K562 (cell line): ENCODE data around the gene SATB1. TPM values are rescaled to one million over a fixed set of nuclear protein-coding genes. Genes with fewer than 3 reads are reported as not detected.

ENCODE experiments used
- ATAC-seq: fragments of 200-7000 bp; cut with Tn5 transposase; 3 replicates; pipeline ENCODE4 v1.9.1; 2020; ENCODE audit warnings: moderate library complexity
- BruUV-seq: library from RNA; stranded (reverse); fragments of 400-500 nt; replicated peaks from 2 replicates; lab custom pipeline; 2021; lab: Mats Ljungman, UMichigan
- CTCF ChIA-PET: fragments of 300-600 bp; formaldehyde crosslinking; extraction: SDS; loops from one replicate; lab custom pipeline; 2021; ENCODE audit warnings: low intra/inter-chr PET ratio; lab: Yijun Ruan, JAX
- POLR2A ChIA-PET: fragments of 300-600, 350-650 bp; sonication (Branson Sonifier 250); formaldehyde crosslinking; extraction: SDS; loops from one replicate; lab custom pipeline; 2021; ENCODE audit warnings: antibody characterized with exemption, inconsistent platforms; lab: Yijun Ruan, JAX
- DNase-seq, 4 experiments: peaks; one replicate each; pipeline versions ENCODE4 v3.0.0 to v3.0.0-alpha.2; 2011 to 2018; ENCODE audit warnings: low spot score in 3 of 4, mixed read lengths in 3 of 4; ENCODE audit errors: extremely low read depth in 1 of 4
- FAIRE-seq: peaks from 2 replicates; lab custom pipeline; 2011; peaks lifted over from hg19 to GRCh38; lab: Jason Lieb, UNC
- H2AFZ ChIP-seq: 2 replicates; pipeline ENCODE4 v1.6.0; 2011; ENCODE audit warnings: low read depth, low read length, control low read depth, inconsistent platforms
- H3K27ac ChIP-seq: fragments of 200-600 bp; 3 replicates; pipeline ENCODE4 v1.8.0; 2011; ENCODE audit warnings: low read depth, mild to moderate bottlenecking, control low read depth, inconsistent platforms, low read length, moderate library complexity, mixed read lengths; ENCODE audit errors: extremely low read depth
- H3K27me3 ChIP-seq, 2 experiments: fragments of 300-600 bp in 1 of 2; 2 replicates in 1 of 2; 3 replicates in 1 of 2; pipeline versions ENCODE4 v1.6.0 to v1.8.0; 2011; ENCODE audit warnings: inconsistent platforms in 2 of 2, low read length in 2 of 2, mild to moderate bottlenecking in 1 of 2, mixed read lengths in 1 of 2, moderate library complexity in 1 of 2; ENCODE audit not compliant: control insufficient read depth in 2 of 2, insufficient read depth in 2 of 2
- H3K36me3 ChIP-seq: fragments of 300-600 bp; 3 replicates; pipeline ENCODE4 v1.8.0; 2011; ENCODE audit warnings: mild to moderate bottlenecking, low read length, inconsistent platforms; ENCODE audit not compliant: control insufficient read depth, insufficient read depth
- H3K4me1 ChIP-seq, 2 experiments: fragments of 200-600 bp in 1 of 2; replicated peaks in 1 of 2; 2 replicates in 1 of 2; 3 replicates in 1 of 2; pipeline versions ENCODE4 v1.5.1 to v1.8.0; 2011; ENCODE audit warnings: inconsistent platforms in 2 of 2, low read length in 2 of 2, mild to moderate bottlenecking in 1 of 2, mixed read lengths in 1 of 2, moderate library complexity in 1 of 2; ENCODE audit not compliant: control insufficient read depth in 2 of 2, insufficient read depth in 2 of 2
- H3K4me2 ChIP-seq: 2 replicates; pipeline ENCODE4 v1.6.1; 2011; ENCODE audit warnings: low read length, control low read depth, inconsistent platforms, mixed read lengths; ENCODE audit not compliant: insufficient read depth
- H3K4me3 ChIP-seq: fragments of 200-600 bp; sonication (generic), shearing (Covaris generic); 2 replicates; pipeline ENCODE4 v1.5.1; 2016; ENCODE audit warnings: control low read depth, inconsistent platforms
- H3K79me2 ChIP-seq: fragments of 200-600 bp; 3 replicates; pipeline ENCODE4 v1.8.0; 2011; ENCODE audit warnings: low read length, inconsistent platforms; ENCODE audit not compliant: control insufficient read depth, insufficient read depth
- H3K9ac ChIP-seq, 2 experiments: 2 replicates each; pipeline versions ENCODE4 v1.6.0 to v1.6.1; 2011; ENCODE audit warnings: low read depth in 2 of 2, low read length in 2 of 2, control low read depth in 1 of 2, inconsistent platforms in 1 of 2, mild to moderate bottlenecking in 1 of 2, mixed read lengths in 1 of 2; ENCODE audit not compliant: insufficient read depth in 1 of 2
- H3K9me1 ChIP-seq: one replicate; pipeline ENCODE4 v1.6.0; 2011; ENCODE audit warnings: inconsistent platforms, mild to moderate bottlenecking, low read length, moderate library complexity; ENCODE audit not compliant: control insufficient read depth, insufficient read depth
- H3K9me3 ChIP-seq: replicated peaks from 2 replicates; pipeline ENCODE4 v1.5.1; 2011; ENCODE audit warnings: low read depth, low read length, inconsistent platforms; ENCODE audit not compliant: control insufficient read depth, insufficient read depth
- H4K20me1 ChIP-seq: replicated peaks from 2 replicates; pipeline ENCODE4 v1.6.1; 2011; ENCODE audit warnings: low read length, inconsistent platforms, mixed read lengths; ENCODE audit not compliant: control insufficient read depth, insufficient read depth
- CC2D1A ChIP-seq: fragments of 450-650 bp; IDR thresholded peaks from 2 replicates; pipeline ENCODE4 v1.6.1; 2017; ENCODE audit warnings: mild to moderate bottlenecking
- DPF2 ChIP-seq: fragments of 450-650 bp; IDR thresholded peaks from 2 replicates; pipeline ENCODE4 v1.6.1; 2016
- ELF1 ChIP-seq: fragments of 200-800 bp; sonication (Bioruptor generic); IDR thresholded peaks from 2 replicates; pipeline ENCODE4 v1.6.1; 2016; ENCODE audit warnings: missing genetic modification characterization, missing compliant biosample characterization
- ELK3 ChIP-seq: fragments of 450-650 bp; formaldehyde crosslinking; IDR thresholded peaks from 2 replicates; pipeline ENCODE4 v1.4.0; 2020; ENCODE audit warnings: mild to moderate bottlenecking
- GABPB2 ChIP-seq: fragments of 250-450 bp; sonication (Bioruptor Pico); conservative IDR thresholded peaks from 2 replicates; pipeline ENCODE4 v1.5.1; 2021; ENCODE audit warnings: mild to moderate bottlenecking
- GTF2E2 ChIP-seq: fragments of 200-800 bp; sonication (Bioruptor generic); IDR thresholded peaks from 2 replicates; pipeline ENCODE4 v1.6.1; 2016; ENCODE audit warnings: missing genetic modification characterization, missing compliant biosample characterization
- LCOR ChIP-seq: sonication (generic); formaldehyde crosslinking; IDR thresholded peaks from 2 replicates; pipeline ENCODE4 v1.8.0; 2022; ENCODE audit warnings: mild to moderate bottlenecking, missing genetic modification reagents
- NR4A1 ChIP-seq, 2 experiments: fragments of 250-450 bp in 1 of 2; fragments of 450-650 bp in 1 of 2; sonication (Bioruptor Pico) in 1 of 2; IDR thresholded peaks; 2 replicates each; pipeline versions ENCODE4 v1.4.0 to v1.6.1; 2016 to 2020; ENCODE audit warnings: mild to moderate bottlenecking in 2 of 2, missing compliant biosample characterization in 1 of 2, missing genetic modification characterization in 1 of 2, moderate library complexity in 1 of 2
- RB1 ChIP-seq: fragments of 450-650 bp; IDR thresholded peaks from 2 replicates; pipeline ENCODE4 v1.6.1; 2017; ENCODE audit warnings: low read depth, mild to moderate bottlenecking
- RFX7 ChIP-seq: fragments of 250-450 bp; sonication (Bioruptor Pico); IDR thresholded peaks from 2 replicates; pipeline ENCODE4 v1.5.1; 2021; ENCODE audit warnings: mild to moderate bottlenecking
- TSC22D4 ChIP-seq: fragments of 450-650 bp; IDR thresholded peaks from 2 replicates; pipeline ENCODE4 v1.6.1; 2016; ENCODE audit warnings: missing genetic modification characterization, missing biosample characterization, control low read depth
- ZNF589 ChIP-seq: fragments of 200-800 bp; sonication (Bioruptor generic); IDR thresholded peaks from 2 replicates; pipeline ENCODE4 v1.6.1; 2016; ENCODE audit warnings: low read depth, missing genetic modification characterization, missing compliant biosample characterization
- WGBS: fragments of 100-300 bp; shearing (Covaris generic); methylation state at CpG from one replicate; pipeline ENCODE4 v1.1.6; 2016; ENCODE audit warnings: low coverage, mixed read lengths; ENCODE audit not compliant: insufficient coverage; ENCODE audit errors: missing lambda C conversion rate; 5-methylcytosine and 5-hydroxymethylcytosine counted together
- in situ Hi-C: fragments of 300-500 bp; cut with MboI; formaldehyde crosslinking; loops from 4 replicates; pipeline ENCODE4 v1.15.0; 2018; ENCODE audit warnings: inconsistent platforms, mixed read lengths
- intact Hi-C: fragments of 100-400 bp; cut with micrococcal nuclease; formaldehyde crosslinking; loops from 2 replicates; pipeline ENCODE4 v1.14.2; 2022
- polyA plus RNA-seq, 8 experiments: library from polyadenylated mRNA; depleted of rRNA in 4 of 8; stranded (reverse) in 5 of 8; unstranded in 3 of 8; fragments of >200 nt; fragmentation: Nextera tagmentation in 2 of 8; fragmentation: Illumina TruSeq in 1 of 8; extraction: Ambion mirVana in 2 of 8; extraction: Trizol in 1 of 8; gene quantifications; 2 replicates each; pipeline versions ENCODE4 v1.2.1 to v1.2.3, GENCODE V29; 2011 to 2014; ENCODE audit warnings: inconsistent platforms in 1 of 8, missing spikeins in 1 of 8
- total RNA-seq, 7 experiments: library from RNA; depleted of rRNA in 6 of 7; stranded (reverse); fragments of >200 nt in 6 of 7; fragmentation: Illumina TruSeq in 2 of 7; extraction: Trizol in 2 of 7; gene quantifications; 2 replicates each; pipeline versions ENCODE4 v1.2.1 to v1.2.3, GENCODE V29; 2011 to 2021; ENCODE audit warnings: low replicate concordance in 1 of 7
- TF ChIP-seq, protein P1 (sequence below): sonication (generic); formaldehyde crosslinking; IDR thresholded peaks from 2 replicates; pipeline ENCODE4 v1.5.0; 2020; ENCODE audit warnings: missing genetic modification reagents

The SATB1 gene
- total and polyA plus RNA-seq, 9 of the 15 experiments (the other 6 are each of a cell fraction or from before 2014, with no cell fraction given) = 0.03 to 2.5 (median 0.15) TPM; not detected in 1

GRCh38 chr3:18416332-18416731 lies 8.8 kb downstream of the SATB1 start:
- FAIRE-seq (no peak), ATAC-seq (no peak), DNase-seq (no peak)
- Histone ChIP-seq H3K4me3 (no peak overlapping the region), H3K4me1 (no peaks in the 10 kb centered on the region), H3K36me3 (no peaks in the 10 kb centered on the region), H3K9ac (no peak overlapping the region), H4K20me1 (no peaks in the 10 kb centered on the region), H3K79me2 (no peaks in the 10 kb centered on the region), H3K4me2 (no peak overlapping the region), H2AFZ (no peak overlapping the region), H3K9me3 (no peaks in the 10 kb centered on the region), H3K27me3 (no peaks in the 10 kb centered on the region), H3K9me1 (no peaks in the 10 kb centered on the region), H3K27ac (no peak overlapping the region)
- BruUV-seq = no TSS peak
- TF ChIP-seq RB1 = no peak
- TF ChIP-seq NR4A1 (CRISPR knock-in tag; IDR thresholded peaks at IDR 0.05) = no peak
- no peak for TF ChIP-seq NR4A1 (tag; IDR thresholded peaks at IDR 0.05)
- no peak for TF ChIP-seq DPF2
- TF ChIP-seq, protein P1, sequence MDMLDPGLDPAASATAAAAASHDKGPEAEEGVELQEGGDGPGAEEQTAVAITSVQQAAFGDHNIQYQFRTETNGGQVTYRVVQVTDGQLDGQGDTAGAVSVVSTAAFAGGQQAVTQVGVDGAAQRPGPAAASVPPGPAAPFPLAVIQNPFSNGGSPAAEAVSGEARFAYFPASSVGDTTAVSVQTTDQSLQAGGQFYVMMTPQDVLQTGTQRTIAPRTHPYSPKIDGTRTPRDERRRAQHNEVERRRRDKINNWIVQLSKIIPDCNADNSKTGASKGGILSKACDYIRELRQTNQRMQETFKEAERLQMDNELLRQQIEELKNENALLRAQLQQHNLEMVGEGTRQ (CRISPR knock-in tag) = no peak
- no peak for TF ChIP-seq CC2D1A
- TF ChIP-seq ELK3 (CRISPR knock-in tag) = no peak
- TF ChIP-seq RFX7 (CRISPR knock-in tag) = no peak
- TF ChIP-seq GTF2E2 = no peak
- no peak for TF ChIP-seq ELF1
- no peak for TF ChIP-seq TSC22D4
- TF ChIP-seq ZNF589 (CRISPR knock-in tag) = no peak
- no peak for TF ChIP-seq GABPB2
- no peak for TF ChIP-seq LCOR (CRISPR knock-in tag)
- intact Hi-C loops = no loop called here
- in situ Hi-C loops = loop anchor here (25.0 kb wide), 1 partner anchor 979 kb away; no protein-coding TSS in a partner anchor
- CTCF ChIA-PET = no interaction called here
- POLR2A ChIA-PET = interaction anchor here (0.8 kb wide), 1 partner anchor 10 kb away, joined by 4 read pairs; no protein-coding TSS in a partner anchor
- 2% methylated on average over 3 of the region's 3 CpGs for WGBS
